Thoracic aorta (tissue), 2 donors: ENCODE data around the gene FGF10. TPM values are rescaled to one million over a fixed set of nuclear protein-coding genes. Genes with fewer than 3 reads are reported as not detected.

Experiments used
- ATAC-seq: fragments of 150-250 bp; one replicate; pipeline ENCODE4 v1.8.0; 2017; ENCODE audit warnings: low read depth; ENCODE audit not compliant: insufficient number of reproducible peaks, low FRiP score
- DNase-seq: peaks from one replicate; pipeline ENCODE4 v3.0.0-alpha.2; 2020; ENCODE audit warnings: low spot score
- H3K27ac ChIP-seq, 2 donors: fragments of 200-600 bp; sonication (generic); 1 replicate in 1 of 2; 2 replicates in 1 of 2; pipeline ENCODE4 v1.5.1; 2016; ENCODE audit warnings: mild to moderate bottlenecking in 2 of 2, moderate library complexity in 2 of 2
- H3K27me3 ChIP-seq: fragments of 200-600 bp; sonication (generic); replicated peaks from 2 replicates; pipeline ENCODE4 v1.6.0; 2016; ENCODE audit warnings: mild to moderate bottlenecking; ENCODE audit not compliant: insufficient read depth
- H3K36me3 ChIP-seq: fragments of 200-600 bp; sonication (generic); one replicate; pipeline ENCODE4 v1.5.1; 2016
- H3K4me1 ChIP-seq, 2 donors: fragments of 200-600 bp; sonication (generic); 1 replicate in 1 of 2; 2 replicates in 1 of 2; pipeline versions ENCODE4 v1.5.1 to v1.6.0; 2016; ENCODE audit warnings: low read depth in 2 of 2, mild to moderate bottlenecking in 1 of 2; ENCODE audit not compliant: control insufficient read depth in 1 of 2
- H3K4me3 ChIP-seq: fragments of 200-600 bp; sonication (generic); 2 replicates; pipeline ENCODE4 v1.5.1; 2016; ENCODE audit warnings: mild to moderate bottlenecking
- H3K9me3 ChIP-seq: fragments of 200-600 bp; sonication (generic); 2 replicates; pipeline ENCODE4 v1.5.1; 2016
- total RNA-seq, 2 donors: library from RNA; depleted of rRNA; stranded (reverse); fragments of >200 nt; gene quantifications; one replicate each; pipeline versions ENCODE4 v1.1.0 to v1.2.3, GENCODE V29; 2016
- TF ChIP-seq, protein P1 (sequence below): fragments of 200-600 bp; sonication (generic); IDR thresholded peaks from one replicate; pipeline ENCODE4 v1.5.1; 2019; ENCODE audit warnings: antibody characterized with exemption

FGF10 gene
- total RNA-seq, 2 donors from 2014 or later = 6.0 to 8.8 TPM

DNA sequence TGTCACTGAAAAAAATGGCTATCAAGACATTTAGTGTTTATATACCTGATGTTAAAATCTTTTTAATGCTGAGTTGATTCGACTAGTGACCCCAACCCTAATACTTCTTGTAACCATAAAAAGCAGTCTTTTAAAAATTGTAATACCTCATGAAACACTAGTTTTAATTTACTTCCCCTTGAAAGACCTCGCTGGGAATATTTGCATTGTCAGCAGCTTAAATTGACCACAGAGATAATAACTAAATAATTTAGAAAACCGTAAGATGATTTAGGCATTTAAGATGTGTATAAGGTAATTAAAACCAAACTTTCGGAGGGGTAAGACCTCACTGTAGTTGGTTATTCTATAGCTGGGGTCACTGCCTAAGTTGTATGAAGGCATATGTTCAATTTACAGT, 89.8 kb downstream of the FGF10 start:
- Histone ChIP-seq H3K36me3 (no peaks in the 10 kb centered on the region), H3K27ac (no peak overlapping the region), H3K9me3 (no peaks in the 10 kb centered on the region), H3K4me1 (peaks cover 0 to 3% of the 10 kb centered on the region in 2 donors), H3K4me3 (no peak overlapping the region), H3K27me3 (no peaks in the 10 kb centered on the region)
- ATAC-seq (no peak), DNase-seq (no peak)
- TF ChIP-seq, protein P1, sequence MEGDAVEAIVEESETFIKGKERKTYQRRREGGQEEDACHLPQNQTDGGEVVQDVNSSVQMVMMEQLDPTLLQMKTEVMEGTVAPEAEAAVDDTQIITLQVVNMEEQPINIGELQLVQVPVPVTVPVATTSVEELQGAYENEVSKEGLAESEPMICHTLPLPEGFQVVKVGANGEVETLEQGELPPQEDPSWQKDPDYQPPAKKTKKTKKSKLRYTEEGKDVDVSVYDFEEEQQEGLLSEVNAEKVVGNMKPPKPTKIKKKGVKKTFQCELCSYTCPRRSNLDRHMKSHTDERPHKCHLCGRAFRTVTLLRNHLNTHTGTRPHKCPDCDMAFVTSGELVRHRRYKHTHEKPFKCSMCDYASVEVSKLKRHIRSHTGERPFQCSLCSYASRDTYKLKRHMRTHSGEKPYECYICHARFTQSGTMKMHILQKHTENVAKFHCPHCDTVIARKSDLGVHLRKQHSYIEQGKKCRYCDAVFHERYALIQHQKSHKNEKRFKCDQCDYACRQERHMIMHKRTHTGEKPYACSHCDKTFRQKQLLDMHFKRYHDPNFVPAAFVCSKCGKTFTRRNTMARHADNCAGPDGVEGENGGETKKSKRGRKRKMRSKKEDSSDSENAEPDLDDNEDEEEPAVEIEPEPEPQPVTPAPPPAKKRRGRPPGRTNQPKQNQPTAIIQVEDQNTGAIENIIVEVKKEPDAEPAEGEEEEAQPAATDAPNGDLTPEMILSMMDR = no peak

DNA sequence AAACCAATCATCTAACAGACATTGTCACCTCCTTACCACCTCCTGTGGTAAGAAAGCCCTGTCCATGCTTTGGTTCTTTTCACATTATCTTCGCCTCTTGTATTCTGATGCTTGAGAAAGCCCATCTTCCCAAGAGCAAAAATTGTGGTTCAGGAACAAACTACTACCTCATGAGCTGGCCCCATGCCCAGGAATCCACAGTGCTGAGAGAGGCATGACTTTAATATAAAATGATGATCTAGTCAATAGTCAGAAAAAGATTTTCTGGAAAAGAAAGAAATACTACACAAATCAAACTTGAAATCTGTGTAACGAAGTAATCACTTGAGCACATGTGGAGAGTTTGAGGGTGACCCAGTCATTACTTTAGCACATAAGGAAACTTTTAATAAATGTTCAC, 94.7 kb downstream of the FGF10 start:
- TF ChIP-seq, protein P1 = no peak
- ATAC-seq (no peak), DNase-seq (no peak)
- Histone ChIP-seq H3K27ac (no peak overlapping the region), H3K36me3 (no peaks in the 10 kb centered on the region), H3K27me3 (no peaks in the 10 kb centered on the region), H3K4me1 (peaks cover 0 to 6% of the 10 kb centered on the region in 2 donors), H3K9me3 (no peaks in the 10 kb centered on the region), H3K4me3 (no peak overlapping the region)

DNA sequence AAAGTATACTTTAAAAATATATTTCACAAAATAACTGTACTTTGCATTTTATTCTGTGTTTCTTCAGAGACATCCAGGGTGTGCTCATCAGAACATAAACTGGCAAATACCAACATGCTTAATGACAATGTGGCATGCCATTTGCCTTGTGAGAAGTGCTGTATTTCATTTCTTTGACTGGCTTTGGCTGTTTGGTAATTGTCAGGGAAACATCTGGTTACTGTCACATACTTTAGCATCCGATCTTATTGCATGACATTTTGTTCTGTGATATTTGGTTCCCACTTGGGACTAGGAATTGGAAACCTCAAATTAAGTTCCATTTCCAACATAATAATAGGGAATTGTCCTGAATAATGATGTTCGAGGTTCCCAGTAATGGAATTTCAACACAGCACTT, 96.5 kb downstream of the FGF10 start:
- DNase-seq = no peak
- no peak for ATAC-seq
- Histone ChIP-seq H3K27ac (no peak overlapping the region), H3K4me1 (peaks cover 0 to 6% of the 10 kb centered on the region in 2 donors), H3K27me3 (no peaks in the 10 kb centered on the region), H3K9me3 (no peaks in the 10 kb centered on the region), H3K36me3 (no peaks in the 10 kb centered on the region), H3K4me3 (no peak overlapping the region)
- TF ChIP-seq, protein P1 = no peak

DNA sequence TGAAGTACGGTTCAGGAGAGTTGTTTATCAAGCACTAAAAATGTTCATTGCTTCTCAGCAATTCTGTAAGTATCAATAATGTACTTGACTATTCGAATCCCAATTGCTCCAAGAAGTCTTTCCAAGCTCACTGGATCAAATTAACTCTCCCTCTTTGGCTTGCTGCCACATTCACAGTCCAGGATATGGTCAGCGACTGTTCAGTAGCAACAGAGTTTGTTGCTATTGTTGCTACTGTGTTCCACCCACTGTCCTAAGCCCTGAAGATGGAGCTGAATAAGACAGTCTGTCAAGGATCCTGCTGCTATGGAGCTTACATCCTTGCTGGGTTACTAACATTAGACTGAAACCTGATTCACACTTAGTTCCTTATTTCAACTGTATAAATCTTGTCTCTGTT, 110.8 kb downstream of the FGF10 start:
- Histone ChIP-seq H3K27me3 (no peaks in the 10 kb centered on the region), H3K36me3 (no peaks in the 10 kb centered on the region), H3K4me1 (no peaks in the 10 kb centered on the region), H3K4me3 (no peak overlapping the region), H3K27ac (no peak overlapping the region), H3K9me3 (no peaks in the 10 kb centered on the region)
- TF ChIP-seq, protein P1 = no peak
- no peak for DNase-seq
- no peak for ATAC-seq

DNA sequence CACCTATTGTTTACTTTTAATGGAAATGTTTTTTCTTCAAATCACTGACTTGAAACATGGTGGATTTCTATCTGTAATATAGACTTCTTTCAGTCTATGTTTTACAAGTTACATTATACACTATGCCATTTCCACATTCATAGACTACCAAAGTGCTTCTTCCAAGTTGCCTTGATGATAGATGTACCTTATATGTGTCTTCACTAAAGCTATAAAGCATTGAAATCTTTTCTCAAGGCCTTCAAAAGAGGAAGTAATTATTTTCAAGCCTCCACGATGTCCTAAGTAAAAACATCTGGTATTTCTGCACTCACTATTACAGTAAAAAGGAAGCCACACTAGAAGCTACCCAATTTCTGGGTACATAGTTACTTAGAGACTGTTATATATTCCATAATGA, 113.3 kb downstream of the FGF10 start:
- no peak for ATAC-seq
- TF ChIP-seq, protein P1 = no peak
- H3K4me3 ChIP-seq = no peak overlapping the region
- no peak overlapping the region for H3K27ac ChIP-seq
- no peak for DNase-seq
- no peaks in the 10 kb centered on the region for H3K4me1 ChIP-seq
- no peaks in the 10 kb centered on the region for H3K9me3 ChIP-seq
- H3K27me3 ChIP-seq = no peaks in the 10 kb centered on the region
- no peaks in the 10 kb centered on the region for H3K36me3 ChIP-seq
